GM12865 (cell line): ENCODE data around the gene CCM2.
A peak's percentile ranks its signal among the peaks of the same experiment; 100 is the strongest.

Source experiments
- DNase-seq: peaks from one replicate; pipeline ENCODE4 v3.0.0; 2010; ENCODE audit warnings: low read depth
- H3K4me3 ChIP-seq: 2 replicates; pipeline ENCODE4 v1.5.1; 2011; ENCODE audit warnings: mild to moderate bottlenecking, low read depth, low read length, control low read depth
- CTCF ChIP-seq: IDR thresholded peaks from 2 replicates; pipeline ENCODE4 v1.5.1; 2011; ENCODE audit warnings: low read length, control low read depth, low read depth, inconsistent platforms; ENCODE audit not compliant: insufficient read depth; ENCODE audit errors: missing control alignments

CCM2 gene

GRCh38 chr7:45000093-45001032 lies at the start of gene CCM2:
Gene CCM2, plus strand, starts transcription at chr7:45000201. Its CDS starts 133 bp downstream, at chr7:45000334.
- TF ChIP-seq CTCF = no peak
- peak within 1 kb of the TSS; percentile 97 for H3K4me3 ChIP-seq
- peak; percentile 59 for DNase-seq

GRCh38 chr7:44953156-44953555 lies 46.8 kb upstream of the CCM2 start:
- no peak overlapping the region for H3K4me3 ChIP-seq
- DNase-seq = no peak
- no peak for TF ChIP-seq CTCF

GRCh38 chr7:44955733-44956132 lies 44.3 kb upstream of the CCM2 start:
- H3K4me3 ChIP-seq = no peak overlapping the region
- no peak for DNase-seq
- no peak for TF ChIP-seq CTCF

- no peak for TF ChIP-seq CTCF
- H3K4me3 ChIP-seq = no peak overlapping the region
- DNase-seq = no peak
These were observed 43.7 kb upstream of the CCM2 start for GRCh38 chr7:44956157-44956766.

GRCh38 chr7:44958645-44959344 lies 41.2 kb upstream of the CCM2 start:
- peak; percentile 48 for DNase-seq
- H3K4me3 ChIP-seq = no peak overlapping the region
- TF ChIP-seq CTCF = no peak

- TF ChIP-seq CTCF = no peak
- peak; percentile 48 for DNase-seq
- no peak overlapping the region for H3K4me3 ChIP-seq
These were observed 40.5 kb upstream of the CCM2 start for GRCh38 chr7:44959433-44959951.
